ENCODE results near the gene DLGAP1.

DNA sequence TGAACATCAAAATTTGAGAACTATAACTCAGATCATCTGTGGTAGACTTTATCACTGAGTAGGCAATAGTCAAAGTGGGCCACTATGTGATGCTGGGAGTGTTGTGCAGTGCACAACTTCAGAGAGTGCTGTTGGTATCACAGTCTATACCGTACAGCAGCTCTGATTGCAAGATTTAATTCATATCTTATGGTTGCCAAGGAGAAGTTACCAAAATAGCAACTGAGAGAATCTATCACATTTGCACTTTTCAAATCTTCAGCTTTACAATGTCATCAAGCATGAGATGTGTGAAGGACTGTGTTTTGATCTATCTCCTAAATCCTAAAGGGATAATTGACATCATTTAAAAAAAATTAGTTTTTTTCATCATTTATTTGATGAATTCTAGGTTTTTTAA, 216.1 kb downstream of the DLGAP1 start:
- no peak for TF ChIP-seq RAD21 (IDR thresholded peaks at IDR 0.05)
- no peak for TF ChIP-seq CTCF (IDR thresholded peaks at IDR 0.05; ENCODE audit: low read depth, low read length, missing input control)
- TF ChIP-seq, protein P1, sequence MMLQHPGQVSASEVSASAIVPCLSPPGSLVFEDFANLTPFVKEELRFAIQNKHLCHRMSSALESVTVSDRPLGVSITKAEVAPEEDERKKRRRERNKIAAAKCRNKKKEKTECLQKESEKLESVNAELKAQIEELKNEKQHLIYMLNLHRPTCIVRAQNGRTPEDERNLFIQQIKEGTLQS (IDR thresholded peaks at IDR 0.05): no peak
- no peak for TF ChIP-seq YY1 (IDR thresholded peaks at IDR 0.05)
- TF ChIP-seq JUND (IDR thresholded peaks at IDR 0.05): no peak
- TF ChIP-seq ZBTB33 (IDR thresholded peaks at IDR 0.05): no peak
- no peak for TF ChIP-seq GABPA (IDR thresholded peaks at IDR 0.05 in 1 of 2, conservative IDR thresholded peaks at IDR 0.05 in 1 of 2)
- no peak for TF ChIP-seq FOXA1 (IDR thresholded peaks at IDR 0.05)
- TF ChIP-seq, protein P2, sequence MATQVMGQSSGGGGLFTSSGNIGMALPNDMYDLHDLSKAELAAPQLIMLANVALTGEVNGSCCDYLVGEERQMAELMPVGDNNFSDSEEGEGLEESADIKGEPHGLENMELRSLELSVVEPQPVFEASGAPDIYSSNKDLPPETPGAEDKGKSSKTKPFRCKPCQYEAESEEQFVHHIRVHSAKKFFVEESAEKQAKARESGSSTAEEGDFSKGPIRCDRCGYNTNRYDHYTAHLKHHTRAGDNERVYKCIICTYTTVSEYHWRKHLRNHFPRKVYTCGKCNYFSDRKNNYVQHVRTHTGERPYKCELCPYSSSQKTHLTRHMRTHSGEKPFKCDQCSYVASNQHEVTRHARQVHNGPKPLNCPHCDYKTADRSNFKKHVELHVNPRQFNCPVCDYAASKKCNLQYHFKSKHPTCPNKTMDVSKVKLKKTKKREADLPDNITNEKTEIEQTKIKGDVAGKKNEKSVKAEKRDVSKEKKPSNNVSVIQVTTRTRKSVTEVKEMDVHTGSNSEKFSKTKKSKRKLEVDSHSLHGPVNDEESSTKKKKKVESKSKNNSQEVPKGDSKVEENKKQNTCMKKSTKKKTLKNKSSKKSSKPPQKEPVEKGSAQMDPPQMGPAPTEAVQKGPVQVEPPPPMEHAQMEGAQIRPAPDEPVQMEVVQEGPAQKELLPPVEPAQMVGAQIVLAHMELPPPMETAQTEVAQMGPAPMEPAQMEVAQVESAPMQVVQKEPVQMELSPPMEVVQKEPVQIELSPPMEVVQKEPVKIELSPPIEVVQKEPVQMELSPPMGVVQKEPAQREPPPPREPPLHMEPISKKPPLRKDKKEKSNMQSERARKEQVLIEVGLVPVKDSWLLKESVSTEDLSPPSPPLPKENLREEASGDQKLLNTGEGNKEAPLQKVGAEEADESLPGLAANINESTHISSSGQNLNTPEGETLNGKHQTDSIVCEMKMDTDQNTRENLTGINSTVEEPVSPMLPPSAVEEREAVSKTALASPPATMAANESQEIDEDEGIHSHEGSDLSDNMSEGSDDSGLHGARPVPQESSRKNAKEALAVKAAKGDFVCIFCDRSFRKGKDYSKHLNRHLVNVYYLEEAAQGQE (IDR thresholded peaks at IDR 0.05): no peak

All from liver (tissue), 3 donors.